Neural cell (in vitro differentiated cells): ENCODE results near the gene FADD. TPM values are rescaled to one million over a fixed set of nuclear protein-coding genes. Genes with fewer than 3 reads are reported as not detected.

ENCODE experiments used
- H2AFZ ChIP-seq: fragments of 200-600, 300-800 bp; sonication (generic), shearing (Covaris generic); 2 replicates; pipeline ENCODE4 v1.6.0; 2014; ENCODE audit warnings: low read depth, mild to moderate bottlenecking, antibody characterized with exemption, low read length, moderate library complexity
- H3F3A ChIP-seq: fragments of 200-600 bp; shearing (Covaris generic); 2 replicates; pipeline ENCODE4 v1.6.1; 2016; ENCODE audit warnings: mild to moderate bottlenecking, moderate library complexity, mixed read lengths, antibody characterized with exemption, low read length; ENCODE audit not compliant: insufficient read depth, poor library complexity, severe bottlenecking
- H3K27ac ChIP-seq: fragments of 200-600, 300-800 bp; sonication (generic), shearing (Covaris generic); 2 replicates; pipeline ENCODE4 v1.5.1; 2014; ENCODE audit warnings: mild to moderate bottlenecking, low read length, moderate library complexity
- H3K27me3 ChIP-seq: fragments of 300-800, 200-600 bp; sonication (generic), shearing (Covaris generic); 2 replicates; pipeline ENCODE4 v1.6.0; 2014; ENCODE audit warnings: mild to moderate bottlenecking, low read depth, low read length, moderate library complexity; ENCODE audit not compliant: insufficient read depth
- H3K36me3 ChIP-seq: fragments of 300-800, 200-600 bp; sonication (generic), shearing (Covaris generic); 2 replicates; pipeline ENCODE4 v1.5.1; 2014; ENCODE audit warnings: mild to moderate bottlenecking, antibody characterized with exemption, low read length, moderate library complexity; ENCODE audit not compliant: insufficient read depth
- H3K4me2 ChIP-seq: fragments of 300-800, 200-600 bp; sonication (generic), shearing (Covaris generic); 2 replicates; pipeline ENCODE4 v1.6.0; 2014; ENCODE audit warnings: mild to moderate bottlenecking, low read length
- H3K4me3 ChIP-seq: fragments of 300-800, 200-600 bp; sonication (generic), shearing (Covaris generic); 2 replicates; pipeline ENCODE4 v1.5.1; 2014; ENCODE audit warnings: mild to moderate bottlenecking, low read length, moderate library complexity
- H3K79me2 ChIP-seq: fragments of 200-600 bp; shearing (Covaris generic); replicated peaks from 2 replicates; pipeline ENCODE4 v1.6.0; 2014; ENCODE audit warnings: mild to moderate bottlenecking, low read length, moderate library complexity; ENCODE audit not compliant: insufficient read depth
- H3K9ac ChIP-seq: fragments of 300-800, 200-600 bp; sonication (generic), shearing (Covaris generic); 2 replicates; pipeline ENCODE4 v1.6.1; 2016; ENCODE audit warnings: mild to moderate bottlenecking, low read length, mixed read lengths
- H3K9me2 ChIP-seq: fragments of 200-600 bp; shearing (Covaris generic); 2 replicates; pipeline ENCODE4 v1.6.1; 2016; ENCODE audit warnings: mild to moderate bottlenecking, low read length, mixed read lengths; ENCODE audit not compliant: insufficient read depth
- H3K9me3 ChIP-seq: fragments of 200-600, 300-800 bp; sonication (generic), shearing (Covaris generic); 2 replicates; pipeline ENCODE4 v1.6.1; 2016; ENCODE audit warnings: mild to moderate bottlenecking, mixed run types, low read length, moderate library complexity, mixed read lengths
- H4K20me1 ChIP-seq: fragments of 200-600 bp; shearing (Covaris generic); 2 replicates; pipeline ENCODE4 v1.6.1; 2016; ENCODE audit warnings: mild to moderate bottlenecking, mixed run types; ENCODE audit not compliant: insufficient read depth
- EP300 ChIP-seq: fragments of 450-650 bp; conservative IDR thresholded peaks from 2 replicates; pipeline ENCODE4 v1.6.1; 2014; ENCODE audit warnings: antibody characterized with exemption, mild to moderate bottlenecking, moderate library complexity; ENCODE audit not compliant: poor library complexity, severe bottlenecking
- EZH2 ChIP-seq: fragments of 200-600, 300-800 bp; shearing (Covaris generic), sonication (generic); IDR thresholded peaks from 2 replicates; pipeline ENCODE4 v1.6.1; 2014; ENCODE audit warnings: antibody characterized with exemption, low read length, borderline replicate concordance, mild to moderate bottlenecking; ENCODE audit not compliant: insufficient read depth, poor library complexity, severe bottlenecking
- MXI1 ChIP-seq: fragments of 450-650 bp; conservative IDR thresholded peaks from 2 replicates; pipeline ENCODE4 v1.6.1; 2014; ENCODE audit warnings: antibody characterized with exemption, mild to moderate bottlenecking; ENCODE audit not compliant: poor library complexity, severe bottlenecking
- POLR2AphosphoS5 ChIP-seq: IDR thresholded peaks from 2 replicates; pipeline ENCODE4 v1.6.1; 2012
- RAD21 ChIP-seq: fragments of 450-650 bp; conservative IDR thresholded peaks from 2 replicates; pipeline ENCODE4 v1.6.1; 2014; ENCODE audit warnings: antibody characterized with exemption, mild to moderate bottlenecking, moderate library complexity
- REST ChIP-seq: IDR thresholded peaks from 2 replicates; pipeline ENCODE4 v1.6.1; 2012; ENCODE audit warnings: borderline replicate concordance
- SMC3 ChIP-seq: fragments of 450-650 bp; conservative IDR thresholded peaks from 2 replicates; pipeline ENCODE4 v1.6.1; 2014; ENCODE audit warnings: antibody characterized with exemption, mild to moderate bottlenecking, moderate library complexity; ENCODE audit not compliant: poor library complexity
- polyA plus RNA-seq: library from polyadenylated mRNA; depleted of rRNA; stranded (reverse); fragments of >200 nt; gene quantifications from 2 replicates; pipeline ENCODE4 v1.2.3, GENCODE V29; 2014
- TF ChIP-seq, protein P1 (sequence below): fragments of 450-650 bp; IDR thresholded peaks from 2 replicates; pipeline ENCODE4 v1.5.1; 2014; ENCODE audit warnings: antibody characterized with exemption, mild to moderate bottlenecking, moderate library complexity; ENCODE audit not compliant: poor library complexity, severe bottlenecking

Gene FADD
- polyA plus RNA-seq, 1 donor from 2014 or later: 23.1 TPM

- H4K20me1 ChIP-seq: no peaks in the 10 kb centered on the region
- H3K9ac ChIP-seq: no peak overlapping the region
- no peaks in the 10 kb centered on the region for H3F3A ChIP-seq
- no peak overlapping the region for H3K27ac ChIP-seq
- no peak overlapping the region for H2AFZ ChIP-seq
- no peaks in the 10 kb centered on the region for H3K36me3 ChIP-seq
- H3K9me3 ChIP-seq: no peaks in the 10 kb centered on the region
- H3K4me2 ChIP-seq: no peak overlapping the region
- H3K4me3 ChIP-seq: no peak overlapping the region
- TF ChIP-seq SMC3: no peak
- TF ChIP-seq RAD21: no peak
- TF ChIP-seq REST: no peak
- no peak for TF ChIP-seq POLR2AphosphoS5
- TF ChIP-seq EZH2: no peak
- no peak for TF ChIP-seq MXI1
- TF ChIP-seq, protein P1, sequence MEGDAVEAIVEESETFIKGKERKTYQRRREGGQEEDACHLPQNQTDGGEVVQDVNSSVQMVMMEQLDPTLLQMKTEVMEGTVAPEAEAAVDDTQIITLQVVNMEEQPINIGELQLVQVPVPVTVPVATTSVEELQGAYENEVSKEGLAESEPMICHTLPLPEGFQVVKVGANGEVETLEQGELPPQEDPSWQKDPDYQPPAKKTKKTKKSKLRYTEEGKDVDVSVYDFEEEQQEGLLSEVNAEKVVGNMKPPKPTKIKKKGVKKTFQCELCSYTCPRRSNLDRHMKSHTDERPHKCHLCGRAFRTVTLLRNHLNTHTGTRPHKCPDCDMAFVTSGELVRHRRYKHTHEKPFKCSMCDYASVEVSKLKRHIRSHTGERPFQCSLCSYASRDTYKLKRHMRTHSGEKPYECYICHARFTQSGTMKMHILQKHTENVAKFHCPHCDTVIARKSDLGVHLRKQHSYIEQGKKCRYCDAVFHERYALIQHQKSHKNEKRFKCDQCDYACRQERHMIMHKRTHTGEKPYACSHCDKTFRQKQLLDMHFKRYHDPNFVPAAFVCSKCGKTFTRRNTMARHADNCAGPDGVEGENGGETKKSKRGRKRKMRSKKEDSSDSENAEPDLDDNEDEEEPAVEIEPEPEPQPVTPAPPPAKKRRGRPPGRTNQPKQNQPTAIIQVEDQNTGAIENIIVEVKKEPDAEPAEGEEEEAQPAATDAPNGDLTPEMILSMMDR: no peak
- no peaks in the 10 kb centered on the region for H3K79me2 ChIP-seq
- no peaks in the 10 kb centered on the region for H3K9me2 ChIP-seq
- no peaks in the 10 kb centered on the region for H3K27me3 ChIP-seq
Observed at GRCh38 chr11:70186420-70186819, 16.7 kb upstream of the FADD start.

DNA sequence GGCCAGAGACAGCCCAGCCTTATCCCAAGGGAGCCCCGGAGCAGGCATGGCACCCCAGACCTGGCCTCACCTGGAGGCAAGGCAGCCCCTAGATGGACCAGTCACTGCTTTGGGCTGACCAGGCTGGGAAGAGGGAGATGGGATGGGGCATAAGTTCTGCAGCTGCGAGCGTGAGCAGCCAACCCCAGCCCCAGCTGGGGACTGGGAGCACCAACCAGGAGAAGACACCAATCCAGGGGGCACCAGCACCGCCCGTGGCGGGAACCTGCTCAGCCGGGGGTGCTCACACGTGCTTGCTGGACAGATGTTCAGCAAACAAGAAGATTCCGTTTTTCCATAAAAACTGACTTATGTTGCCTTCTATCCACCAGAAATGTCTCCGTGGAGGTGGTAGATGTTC, 16.2 kb upstream of the FADD start:
- Histone ChIP-seq H3K27me3 (no peaks in the 10 kb centered on the region), H3K36me3 (no peaks in the 10 kb centered on the region), H3K79me2 (no peaks in the 10 kb centered on the region), H3F3A (no peaks in the 10 kb centered on the region), H3K27ac (no peak overlapping the region), H3K4me2 (no peak overlapping the region), H3K9me2 (no peaks in the 10 kb centered on the region), H3K9me3 (no peaks in the 10 kb centered on the region), H2AFZ (no peak overlapping the region), H3K9ac (no peak overlapping the region), H4K20me1 (no peaks in the 10 kb centered on the region), H3K4me3 (no peak overlapping the region)
- TF ChIP-seq EP300: no peak
- no peak for TF ChIP-seq REST
